GM19025 (cell line): ENCODE results near the gene HIVEP3.

Experiments
- ATAC-seq: cut with Tn5 transposase; IDR thresholded peaks from one replicate; pipeline ENCODE4 v1.9.1; 2021; ENCODE audit warnings: mild to moderate bottlenecking, low read depth, moderate library complexity; ENCODE audit not compliant: unreplicated experiment

The HIVEP3 gene

DNA sequence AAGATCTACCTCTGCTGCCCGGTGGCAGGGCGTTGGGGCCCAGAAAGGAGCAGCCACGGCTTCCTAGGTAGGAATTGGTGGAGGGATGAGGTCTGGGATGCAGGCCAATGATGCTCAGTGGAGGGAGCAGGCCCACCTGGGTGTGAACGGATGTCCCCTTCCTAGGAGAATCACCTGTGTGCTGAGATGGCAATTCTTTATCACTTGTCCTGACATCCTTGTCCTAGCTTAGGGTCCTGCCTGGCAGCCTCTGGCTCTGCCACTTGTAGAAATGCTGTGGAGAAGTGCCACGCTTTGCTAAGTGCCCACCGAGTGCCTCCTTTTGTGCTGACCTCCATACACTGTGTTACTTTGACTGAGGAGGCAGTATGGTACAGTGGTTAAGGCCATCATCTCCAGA, 447.1 kb downstream of the HIVEP3 start:
- no peak for ATAC-seq

DNA sequence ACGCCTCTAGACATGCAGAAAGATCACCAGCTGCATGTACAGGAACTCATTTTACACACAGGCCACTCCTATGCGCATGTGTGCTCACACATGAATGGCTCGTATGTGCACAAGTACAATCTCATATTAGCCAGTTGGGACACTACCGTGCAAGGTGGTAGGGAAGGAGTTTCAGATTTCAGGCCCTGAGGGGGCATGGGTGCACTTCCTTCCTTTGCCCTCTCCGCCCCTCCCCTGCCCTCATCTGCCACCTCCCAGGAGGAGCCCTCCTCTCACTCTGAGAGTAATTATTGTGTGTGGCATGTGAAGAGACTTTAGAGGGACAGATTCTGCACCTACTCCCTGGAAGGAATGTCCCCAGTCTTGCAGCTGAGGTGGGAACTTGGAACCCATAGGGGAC, 449.0 kb downstream of the HIVEP3 start:
- no peak for ATAC-seq

DNA sequence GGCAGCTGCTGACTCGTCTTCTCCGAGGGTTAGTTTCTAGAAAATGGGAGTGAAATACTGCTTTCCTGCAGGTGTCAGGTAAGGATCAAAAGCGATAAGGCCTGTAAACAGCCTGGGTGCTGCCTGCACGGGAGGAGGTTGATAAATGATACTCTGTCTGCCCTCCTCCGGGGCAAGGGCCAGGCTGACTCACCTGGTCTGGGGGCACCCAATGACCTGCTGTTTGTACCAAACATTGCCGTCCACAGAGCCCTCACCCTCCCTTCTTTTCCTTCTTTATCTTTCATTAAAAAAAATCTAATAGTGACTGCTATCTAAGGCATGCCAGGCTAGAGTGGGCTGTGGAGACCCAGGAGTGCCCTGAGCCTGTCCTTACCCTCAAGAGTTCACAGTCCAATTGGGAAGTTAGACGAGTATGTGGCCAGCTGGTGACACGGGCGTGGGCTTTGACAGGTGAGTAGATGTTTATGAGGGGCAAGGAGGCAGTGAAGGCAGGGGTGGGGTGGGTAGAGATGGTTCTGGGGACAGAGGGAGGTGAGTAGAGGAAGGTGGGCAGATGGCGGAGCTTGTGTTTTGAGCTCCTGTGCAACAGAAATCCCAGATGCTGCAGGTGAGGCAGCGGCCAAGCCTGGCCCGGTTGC, 450.5 kb downstream of the HIVEP3 start:
- no peak for ATAC-seq

DNA sequence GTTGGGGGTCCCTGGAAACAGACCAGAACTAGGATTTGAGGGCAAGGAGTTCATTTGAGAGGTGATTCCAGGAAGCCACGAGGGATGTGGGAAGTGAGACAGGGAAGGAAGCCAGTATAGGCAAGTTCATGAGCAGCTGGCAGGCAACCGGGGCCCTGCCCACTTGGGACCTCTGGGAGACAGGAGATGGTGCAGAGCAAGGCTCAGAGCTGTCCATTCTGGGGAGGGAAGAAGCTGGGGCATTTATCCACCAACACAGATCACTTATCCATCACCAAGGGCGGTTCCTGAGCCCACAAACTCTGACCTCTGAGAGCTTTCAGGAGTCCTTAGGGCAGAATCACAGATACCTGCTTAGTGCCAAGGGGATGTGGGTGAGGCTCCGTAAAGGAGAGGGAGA, 451.0 kb downstream of the HIVEP3 start:
- ATAC-seq = no peak

DNA sequence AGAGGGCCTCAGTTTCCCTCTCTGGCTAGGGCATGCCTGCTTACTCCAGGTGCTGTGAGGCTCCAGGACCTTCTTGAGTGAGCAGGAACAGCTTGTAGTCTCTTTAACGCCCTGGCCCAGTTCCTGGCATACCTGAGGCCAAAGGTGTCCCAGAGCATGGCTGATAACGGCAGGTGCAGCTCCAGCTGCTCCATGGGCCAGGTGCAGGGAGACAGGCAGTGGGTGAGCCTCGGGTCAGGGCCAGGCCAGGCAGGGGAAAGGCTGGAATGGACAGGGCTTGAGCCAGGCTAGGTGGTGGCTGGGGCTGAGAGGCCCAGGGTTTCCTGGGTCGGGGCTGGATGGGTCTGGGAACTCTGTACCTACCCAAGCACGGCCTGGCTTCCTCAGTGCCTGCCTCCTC, 452.6 kb downstream of the HIVEP3 start:
- no peak for ATAC-seq

DNA sequence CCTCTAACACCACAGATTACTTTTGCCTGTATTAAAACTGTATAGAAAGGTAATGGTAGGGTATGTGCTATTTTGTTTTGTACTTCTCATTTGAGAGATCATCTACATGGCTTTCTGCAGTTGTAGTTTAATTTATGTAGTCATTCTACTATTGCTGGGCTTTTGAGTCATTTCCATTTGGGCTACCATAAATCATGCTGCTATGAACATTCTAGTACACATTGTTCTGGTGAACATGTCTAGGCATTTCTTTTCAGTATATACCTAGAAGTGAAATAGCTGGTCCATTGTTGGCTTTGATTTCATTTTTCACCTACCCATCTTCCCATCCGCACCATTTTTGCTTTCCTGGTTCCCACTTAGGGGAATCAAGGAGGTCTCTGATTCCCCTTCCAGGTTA, 453.0 kb downstream of the HIVEP3 start:
- no peak for ATAC-seq

DNA sequence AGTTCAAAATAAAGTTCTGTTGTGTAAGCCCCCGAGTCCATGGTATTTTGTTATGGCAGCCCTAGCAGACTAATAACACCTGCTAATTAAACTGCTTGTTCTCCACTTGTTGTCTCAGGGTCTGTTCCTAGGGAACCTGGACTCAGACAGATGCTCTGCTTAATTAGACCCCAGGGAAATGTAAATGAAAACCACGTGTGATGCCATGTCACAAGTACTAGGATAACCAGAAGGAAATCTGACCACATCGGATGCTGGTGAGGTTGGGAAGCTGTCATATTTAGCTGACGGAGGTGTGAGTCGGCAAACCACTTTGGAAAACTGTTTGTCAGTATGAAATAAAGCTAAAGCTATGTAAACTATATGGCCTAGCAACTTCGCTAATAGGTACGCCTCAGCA, 453.8 kb downstream of the HIVEP3 start:
- ATAC-seq = no peak

DNA sequence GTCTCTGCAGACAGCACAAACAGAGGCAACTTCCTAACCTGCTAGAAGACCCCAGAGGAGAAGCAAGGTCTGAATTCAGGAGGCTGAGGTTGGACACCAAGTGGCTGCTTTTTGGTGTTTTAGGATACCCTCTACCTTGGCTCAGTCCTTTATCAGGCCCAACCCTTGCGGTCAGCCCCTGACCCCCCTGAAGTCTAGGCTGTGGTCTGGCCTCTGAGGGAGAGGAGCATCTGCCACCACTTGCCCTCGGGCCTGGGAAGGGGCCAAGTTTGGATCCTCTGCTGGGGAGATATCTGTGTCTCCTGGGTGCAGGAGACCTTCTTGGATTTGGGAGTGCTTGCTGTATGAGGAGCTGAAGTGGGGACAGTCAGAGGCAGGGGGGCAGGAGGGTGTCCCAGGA, 455.2 kb downstream of the HIVEP3 start:
- ATAC-seq = no peak

DNA sequence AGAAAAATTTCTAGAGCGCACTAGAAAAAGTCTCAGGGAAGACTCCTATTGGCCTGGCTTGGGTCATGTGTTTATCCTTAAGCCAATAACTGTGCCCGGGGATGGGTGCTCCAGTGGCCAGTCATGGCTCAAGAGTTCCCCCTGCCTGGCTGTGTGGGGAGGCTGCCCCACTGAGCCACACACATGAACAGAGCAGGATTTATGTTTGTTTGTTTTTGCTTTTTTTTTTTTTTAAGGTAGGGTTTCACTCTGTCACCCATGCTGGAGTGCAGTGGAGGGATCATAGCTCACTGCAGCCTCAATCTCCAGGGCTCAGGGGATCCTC, 456.1 kb downstream of the HIVEP3 start:
- no peak for ATAC-seq

DNA sequence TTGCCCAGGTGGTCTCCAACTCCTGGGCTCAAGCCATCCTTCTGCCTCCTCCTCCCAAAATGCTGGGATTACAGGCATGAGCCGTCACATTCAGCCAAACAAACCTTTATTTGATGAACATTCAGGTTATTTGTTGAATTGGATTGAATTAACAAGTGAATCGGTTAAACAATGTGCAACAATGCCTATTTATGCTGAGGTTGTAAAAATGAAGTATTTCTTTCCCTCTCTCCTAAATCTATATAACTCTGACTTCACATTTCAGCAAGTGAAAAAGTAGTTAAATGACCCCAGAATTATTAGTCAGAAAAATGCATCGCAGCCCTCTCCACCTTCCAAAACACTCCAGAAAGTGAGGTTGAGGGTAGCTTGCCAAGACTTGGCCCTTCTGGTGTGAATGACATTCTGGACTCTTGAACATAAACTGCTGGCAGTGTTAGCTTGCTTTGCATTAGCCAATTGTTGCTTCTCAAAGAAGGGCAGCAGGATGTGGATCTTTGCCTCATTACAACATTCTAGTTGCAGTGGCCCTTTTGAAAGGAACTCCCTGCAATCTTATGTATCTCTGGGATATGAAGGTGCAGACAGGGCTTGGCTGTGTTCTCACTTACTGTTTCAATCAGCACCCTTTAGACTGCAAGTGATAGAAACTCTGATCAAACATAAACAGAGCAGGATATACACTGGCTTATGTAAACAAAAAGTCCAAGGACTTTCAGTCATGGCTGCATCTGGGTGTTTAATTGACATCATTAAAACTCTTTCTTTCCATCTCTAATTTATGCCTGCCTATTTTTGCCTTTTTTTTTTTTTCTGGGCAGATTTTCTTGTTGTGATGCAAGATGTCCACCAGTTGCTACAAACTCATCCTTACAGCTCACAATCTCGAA, 456.7 kb downstream of the HIVEP3 start:
- ATAC-seq = no peak

DNA sequence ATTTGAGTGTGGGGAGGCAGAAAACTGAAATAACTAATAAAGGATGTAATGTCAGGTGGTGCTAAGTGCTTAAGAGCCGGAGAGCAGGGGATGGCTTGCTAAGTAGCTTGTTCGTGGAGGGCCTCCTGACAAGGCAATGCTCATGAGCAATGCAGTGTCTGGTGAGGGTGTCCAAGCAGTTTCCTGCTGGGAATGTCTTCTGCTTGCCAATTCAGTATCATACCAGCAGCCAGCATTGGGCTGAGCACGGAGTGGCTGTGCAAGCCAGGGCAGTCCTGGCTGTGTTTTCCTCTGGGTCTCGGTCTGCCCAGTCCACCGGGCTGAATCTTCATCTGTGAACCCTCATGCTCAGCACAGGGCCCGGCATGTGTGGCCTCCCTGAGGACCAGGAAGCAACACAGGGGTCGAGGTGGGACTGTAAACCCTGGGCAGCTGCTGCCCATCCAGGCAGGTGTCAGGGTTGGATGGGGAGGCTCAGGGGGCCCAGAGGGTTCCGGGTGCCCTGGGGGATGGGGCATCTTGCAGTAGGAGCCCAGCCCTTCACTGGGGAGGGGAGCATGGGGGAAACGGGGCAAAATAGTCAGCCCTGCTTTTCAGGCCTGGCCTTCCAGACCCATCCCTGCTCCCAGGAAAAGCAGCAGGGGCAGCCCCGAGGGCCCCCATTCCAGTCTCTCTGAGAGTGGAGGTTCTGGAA, 461.7 kb downstream of the HIVEP3 start:
- ATAC-seq = no peak
